ENCODE measurements around the gene INSIG2. TPM values are rescaled to one million over a fixed set of nuclear protein-coding genes. Genes with fewer than 3 reads are reported as not detected.

INSIG2 gene
- total RNA-seq, 4 donors from 2014 or later: 8.5 to 24.5 (median 19.6) TPM

DNA sequence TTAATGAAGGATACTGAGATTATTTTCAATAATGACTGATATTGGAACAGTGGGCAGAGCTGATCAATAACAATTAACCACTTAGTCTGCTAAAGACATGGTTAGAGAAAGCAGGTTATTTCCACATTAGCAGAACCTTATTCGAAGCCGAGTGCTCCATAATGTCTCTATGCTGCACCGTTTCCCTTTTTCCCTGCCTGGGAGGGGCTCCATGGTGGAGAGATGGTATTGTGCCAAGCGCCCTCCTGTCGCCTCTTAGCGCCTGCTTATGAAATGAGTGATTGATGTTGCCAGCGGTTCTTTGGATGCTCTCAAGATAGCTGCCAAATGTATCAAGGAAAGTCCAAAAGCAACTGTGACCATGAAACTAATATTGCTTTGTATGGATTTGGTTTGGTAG, 34.6 kb upstream of the INSIG2 start:
- TF ChIP-seq, protein P1, sequence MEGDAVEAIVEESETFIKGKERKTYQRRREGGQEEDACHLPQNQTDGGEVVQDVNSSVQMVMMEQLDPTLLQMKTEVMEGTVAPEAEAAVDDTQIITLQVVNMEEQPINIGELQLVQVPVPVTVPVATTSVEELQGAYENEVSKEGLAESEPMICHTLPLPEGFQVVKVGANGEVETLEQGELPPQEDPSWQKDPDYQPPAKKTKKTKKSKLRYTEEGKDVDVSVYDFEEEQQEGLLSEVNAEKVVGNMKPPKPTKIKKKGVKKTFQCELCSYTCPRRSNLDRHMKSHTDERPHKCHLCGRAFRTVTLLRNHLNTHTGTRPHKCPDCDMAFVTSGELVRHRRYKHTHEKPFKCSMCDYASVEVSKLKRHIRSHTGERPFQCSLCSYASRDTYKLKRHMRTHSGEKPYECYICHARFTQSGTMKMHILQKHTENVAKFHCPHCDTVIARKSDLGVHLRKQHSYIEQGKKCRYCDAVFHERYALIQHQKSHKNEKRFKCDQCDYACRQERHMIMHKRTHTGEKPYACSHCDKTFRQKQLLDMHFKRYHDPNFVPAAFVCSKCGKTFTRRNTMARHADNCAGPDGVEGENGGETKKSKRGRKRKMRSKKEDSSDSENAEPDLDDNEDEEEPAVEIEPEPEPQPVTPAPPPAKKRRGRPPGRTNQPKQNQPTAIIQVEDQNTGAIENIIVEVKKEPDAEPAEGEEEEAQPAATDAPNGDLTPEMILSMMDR (IDR thresholded peaks at IDR 0.05; ENCODE audit: low read depth): no peak

DNA sequence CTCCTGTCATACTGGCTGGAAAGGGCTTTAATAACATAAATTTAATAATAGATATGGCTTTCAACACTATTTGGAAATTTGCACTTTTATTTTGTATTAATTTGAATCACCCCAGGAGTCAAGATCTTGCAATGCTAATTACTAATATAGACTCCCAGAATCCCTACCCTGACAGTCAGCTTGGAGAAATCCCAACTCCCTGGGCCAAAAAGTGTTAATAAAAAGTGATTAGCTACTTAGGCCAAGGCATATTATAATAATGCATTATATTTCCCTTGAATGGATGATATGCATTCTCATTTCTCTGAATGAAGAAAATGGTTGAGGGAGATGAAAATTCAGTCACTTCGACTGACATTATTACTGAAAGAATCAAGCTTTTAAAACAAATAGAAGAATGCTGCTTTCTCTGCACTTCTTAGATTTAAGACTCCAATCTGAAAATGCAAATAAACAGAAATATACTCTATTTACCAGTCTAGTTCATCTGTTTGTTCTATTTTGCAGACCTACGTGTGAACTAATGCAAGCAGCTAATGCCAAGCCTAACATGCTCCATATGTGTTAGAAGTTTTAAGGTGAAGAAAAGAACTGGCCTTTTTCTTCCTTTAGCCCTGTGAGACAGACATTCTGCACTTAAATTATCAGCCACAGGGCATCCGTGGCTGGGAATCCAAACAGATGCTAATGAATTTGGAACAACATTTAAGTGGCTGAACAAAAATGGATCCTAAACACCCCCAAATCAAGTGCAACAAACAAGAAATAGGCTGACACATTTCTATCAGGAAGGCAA, 33.9 kb upstream of the INSIG2 start:
- TF ChIP-seq, protein P1 (IDR thresholded peaks at IDR 0.05; ENCODE audit: low read depth): no peak

DNA sequence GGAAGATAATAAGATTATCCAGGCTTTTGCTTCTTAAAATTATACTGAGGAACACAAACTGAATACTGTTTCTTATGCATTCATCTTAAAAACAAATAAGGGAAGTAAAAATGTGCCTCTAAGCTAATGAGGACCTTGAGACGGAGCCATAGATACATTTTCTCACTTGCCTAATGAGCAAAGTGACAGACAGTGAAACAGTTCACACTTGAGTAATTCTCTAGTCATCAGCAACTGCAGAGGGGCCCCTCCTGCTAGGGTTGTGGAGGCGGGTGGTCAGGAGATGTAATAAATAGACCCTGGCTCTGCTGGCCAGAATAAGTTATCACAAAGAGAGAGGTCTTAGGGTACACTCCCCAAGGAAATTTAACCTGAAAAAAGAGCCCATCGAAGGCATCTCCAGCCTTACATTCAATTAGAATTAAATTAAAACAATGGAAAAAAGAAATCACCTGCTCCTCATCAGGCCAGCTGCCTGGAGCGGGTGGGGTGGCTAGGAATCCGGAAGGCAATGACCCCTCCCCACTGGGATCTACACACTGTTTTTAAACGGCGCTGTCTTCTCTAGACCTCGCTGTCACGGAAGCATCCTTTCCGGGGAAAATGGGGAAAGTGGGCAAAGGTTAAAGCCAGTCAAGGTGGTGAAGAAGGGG, 32.6 kb upstream of the INSIG2 start:
- TF ChIP-seq, protein P1 (IDR thresholded peaks at IDR 0.05; ENCODE audit: low read depth): no peak

DNA sequence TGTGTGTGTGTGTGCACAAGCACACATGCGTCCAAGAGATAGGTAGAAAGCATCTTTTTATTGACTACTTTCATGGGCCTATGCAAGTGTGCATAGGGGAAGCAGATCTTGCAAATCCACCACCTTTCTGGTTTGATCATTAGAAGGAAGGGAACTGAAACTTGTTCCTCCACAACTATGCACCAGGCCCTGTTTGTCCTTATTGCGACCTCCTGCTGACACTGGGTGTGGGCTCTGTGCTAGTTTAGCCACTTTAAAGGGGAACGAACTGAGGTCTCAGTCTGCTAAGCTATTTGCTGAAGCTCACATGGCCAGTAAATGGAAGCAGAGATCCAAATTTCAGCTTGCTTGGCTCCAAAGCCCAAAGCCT, 32.1 kb upstream of the INSIG2 start:
- TF ChIP-seq, protein P1 (IDR thresholded peaks at IDR 0.05; ENCODE audit: low read depth): no peak

DNA sequence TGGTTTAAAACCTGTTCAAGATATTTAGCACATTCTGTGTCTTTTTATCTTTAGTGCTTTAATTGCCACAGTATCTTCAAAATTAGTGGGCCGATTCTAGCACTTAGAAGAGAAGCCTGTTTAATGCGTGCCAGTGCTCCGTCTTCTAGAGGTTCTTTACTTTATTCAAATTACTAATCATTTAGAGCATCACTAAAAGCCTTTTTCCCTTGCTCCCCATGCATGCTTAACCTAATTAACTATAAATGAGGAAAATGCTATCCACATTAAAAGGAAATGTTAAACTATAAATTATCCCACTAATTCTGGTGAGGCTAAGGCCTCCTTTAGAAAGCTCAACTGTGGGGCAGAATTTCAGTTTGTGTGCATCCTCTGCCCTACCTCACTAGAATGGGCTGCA, 31.5 kb upstream of the INSIG2 start:
- TF ChIP-seq, protein P1 (IDR thresholded peaks at IDR 0.05; ENCODE audit: low read depth): no peak

DNA sequence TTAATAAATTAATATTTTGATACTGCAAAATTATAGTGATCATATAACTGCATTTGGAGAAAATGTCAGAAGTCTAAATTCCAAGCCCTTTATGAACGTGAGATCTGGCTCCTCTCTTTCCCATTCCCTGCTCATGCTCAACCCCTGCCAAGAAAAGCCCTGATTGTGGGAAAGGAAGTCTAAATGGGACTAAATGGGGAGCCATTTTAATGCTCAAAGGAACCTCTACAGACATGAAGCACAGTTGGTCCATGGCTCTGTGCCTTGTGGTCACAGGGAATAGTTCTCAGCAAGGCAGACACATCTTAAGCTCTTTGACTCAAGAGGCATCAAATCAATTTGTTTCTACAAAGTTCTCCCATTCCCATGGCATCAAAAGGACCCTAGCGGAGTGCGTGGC, 29.3 kb upstream of the INSIG2 start:
- TF ChIP-seq, protein P1 (IDR thresholded peaks at IDR 0.05; ENCODE audit: low read depth): no peak

DNA sequence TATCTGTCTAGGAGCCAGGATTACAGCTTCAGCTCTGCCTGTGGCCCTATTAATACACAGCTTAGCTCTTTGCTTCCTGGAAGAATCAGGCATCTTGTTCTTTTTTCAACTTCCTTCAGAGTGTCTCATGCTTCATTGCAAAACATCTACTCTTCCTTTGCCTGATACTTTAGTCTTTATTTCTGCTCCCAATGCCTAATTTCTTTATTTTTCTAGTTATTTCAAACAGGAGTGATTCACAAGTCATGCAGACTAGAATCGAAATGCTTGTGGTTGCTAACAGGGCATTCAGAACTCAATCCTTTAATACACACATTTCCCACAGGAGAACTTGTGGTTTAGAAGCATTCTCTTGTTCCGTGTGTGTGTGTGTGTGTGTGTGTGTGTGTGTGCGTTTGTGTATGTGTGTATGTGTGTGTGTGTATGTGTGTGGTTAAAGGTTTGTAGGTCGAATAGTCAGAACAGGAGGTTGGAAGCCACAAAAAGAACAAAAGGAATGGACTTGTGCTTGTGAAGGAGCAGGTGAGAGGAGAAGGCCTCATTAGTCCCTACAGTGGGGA, 28.3 kb upstream of the INSIG2 start:
- TF ChIP-seq, protein P1 (IDR thresholded peaks at IDR 0.05; ENCODE audit: low read depth): no peak

All from subcutaneous adipose tissue (tissue), 4 donors.